Measurements from ENCODE around the gene GP1BA. TPM values are rescaled to one million over a fixed set of nuclear protein-coding genes. Genes with fewer than 3 reads are reported as not detected.

The GP1BA gene
- total RNA-seq, 1 donor from 2014 or later = not detected

DNA sequence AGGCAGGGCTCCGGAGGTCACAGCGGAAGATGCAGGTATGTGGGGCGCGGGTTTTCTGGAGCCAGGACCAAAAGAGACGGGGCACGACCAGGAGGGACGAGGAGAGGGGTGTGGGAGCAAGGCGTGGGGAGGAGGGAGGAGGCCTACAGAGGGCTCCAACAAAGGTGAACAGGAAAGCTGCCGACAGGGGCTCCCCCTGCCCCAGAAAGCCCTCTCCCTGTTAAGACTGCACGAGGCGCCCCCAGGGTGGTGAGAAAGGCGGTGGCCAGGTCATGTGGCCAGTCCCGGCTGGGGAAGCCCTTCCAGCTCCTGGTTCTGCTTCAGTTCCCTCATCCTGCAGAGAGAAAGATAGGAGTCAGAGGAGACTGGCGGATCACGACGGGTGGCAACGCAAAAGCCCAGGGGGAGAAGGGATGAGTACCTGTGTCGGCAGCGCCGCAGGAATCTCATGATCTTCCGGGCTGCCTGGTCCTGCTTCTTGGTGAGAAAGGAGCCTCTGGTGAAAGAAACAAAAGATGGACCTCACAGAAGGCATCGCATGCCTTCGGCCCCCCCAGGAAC, 36.5 kb downstream of the GP1BA start:
- intact Hi-C loops (cut with micrococcal nuclease) = no loop called here

DNA sequence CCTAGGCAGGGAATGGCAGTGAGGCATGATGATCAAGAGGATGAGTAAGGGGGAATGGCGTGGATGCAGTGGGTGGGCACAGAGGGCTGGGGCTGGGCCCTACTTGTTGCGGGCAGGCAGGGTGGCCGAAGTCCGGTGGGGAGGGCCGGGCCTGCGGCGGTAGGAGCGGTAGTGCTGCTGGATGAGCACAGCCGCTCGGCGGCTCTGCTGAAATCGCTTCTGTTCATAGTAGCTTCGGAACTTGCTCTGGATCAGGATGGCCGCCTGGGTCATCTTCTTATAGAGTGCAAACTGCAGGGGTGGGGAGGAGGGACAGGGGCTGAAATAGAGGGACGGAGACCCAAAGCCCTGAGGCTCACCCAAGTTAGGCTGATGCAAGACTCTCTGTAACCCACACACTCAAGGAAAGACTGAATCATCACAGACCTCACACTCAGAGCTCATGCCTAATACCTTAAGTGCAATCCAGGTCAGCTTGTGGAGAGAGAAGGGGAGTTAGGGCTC, 37.0 kb downstream of the GP1BA start:
- intact Hi-C loops (cut with micrococcal nuclease) = no loop called here

DNA sequence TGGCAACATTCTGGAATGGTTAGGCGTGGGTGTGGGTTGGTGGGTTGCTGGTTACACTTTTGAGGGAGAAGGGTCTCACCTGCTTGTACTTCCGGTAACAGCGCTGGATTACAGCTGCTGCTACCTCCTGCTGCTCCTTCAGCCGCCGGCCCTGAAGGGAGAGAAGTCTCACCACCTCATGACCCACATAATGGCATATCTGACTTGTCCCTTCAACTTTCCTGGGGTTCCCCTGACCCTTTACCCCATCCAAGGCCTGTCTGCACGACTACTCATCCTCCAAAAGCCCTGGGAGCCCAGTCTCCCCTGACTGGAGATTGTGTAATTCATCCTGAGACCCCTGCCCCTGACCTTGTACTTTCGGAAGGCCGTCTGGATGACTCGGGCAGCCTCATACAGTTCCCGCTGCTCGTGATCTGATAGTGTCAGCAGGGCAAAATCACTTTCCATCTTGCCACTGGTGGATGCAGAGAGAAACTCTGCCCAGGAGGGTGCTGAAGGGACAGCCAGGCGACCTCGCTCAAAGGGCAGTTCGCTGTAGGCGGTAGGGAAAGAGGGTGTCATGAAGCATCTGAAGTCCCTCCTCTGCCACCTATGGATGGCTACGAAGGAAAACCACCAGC, 37.6 kb downstream of the GP1BA start:
- intact Hi-C loops (cut with micrococcal nuclease) = no loop called here

DNA sequence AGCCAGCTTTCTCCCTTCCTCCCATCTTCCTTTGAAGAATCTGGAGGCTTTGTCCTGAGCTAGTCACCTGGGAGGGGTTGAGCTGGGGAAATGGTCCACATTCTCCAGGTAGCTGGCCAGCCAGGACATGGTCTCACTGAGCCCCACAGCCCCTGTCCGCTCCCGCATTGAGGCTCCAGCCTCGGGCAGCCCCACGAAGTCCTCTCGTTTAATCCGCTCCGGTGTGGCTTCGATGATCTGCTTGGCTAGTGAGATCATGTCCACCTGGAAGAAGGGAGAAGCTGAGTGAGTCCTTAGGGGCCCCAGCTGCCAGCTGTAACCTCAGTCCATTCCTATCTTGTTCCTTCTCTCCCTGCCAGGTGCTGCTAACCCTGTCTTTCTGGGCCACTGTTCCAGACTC, 38.2 kb downstream of the GP1BA start:
- intact Hi-C loops (cut with micrococcal nuclease) = no loop called here

DNA sequence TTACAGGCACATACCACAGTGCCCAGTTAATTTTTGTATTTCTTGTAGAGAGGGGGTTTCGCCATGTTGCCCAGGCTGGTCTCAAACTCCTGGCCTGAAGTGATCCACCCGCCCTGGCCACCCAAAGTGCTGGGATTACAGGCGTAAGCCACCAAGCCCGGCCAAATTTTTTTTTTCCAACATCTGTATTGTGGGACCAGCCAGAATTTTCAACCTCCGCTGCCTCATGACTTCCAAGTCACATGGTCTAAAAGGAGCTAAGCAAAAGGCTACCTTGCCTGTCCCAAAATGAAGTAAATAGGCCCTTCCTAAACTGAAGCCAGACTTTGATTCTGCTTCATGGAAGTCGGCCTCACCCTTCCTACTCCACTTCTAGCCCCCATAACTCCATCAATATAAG, 39.7 kb downstream of the GP1BA start:
- intact Hi-C loops (cut with micrococcal nuclease) = no loop called here

DNA sequence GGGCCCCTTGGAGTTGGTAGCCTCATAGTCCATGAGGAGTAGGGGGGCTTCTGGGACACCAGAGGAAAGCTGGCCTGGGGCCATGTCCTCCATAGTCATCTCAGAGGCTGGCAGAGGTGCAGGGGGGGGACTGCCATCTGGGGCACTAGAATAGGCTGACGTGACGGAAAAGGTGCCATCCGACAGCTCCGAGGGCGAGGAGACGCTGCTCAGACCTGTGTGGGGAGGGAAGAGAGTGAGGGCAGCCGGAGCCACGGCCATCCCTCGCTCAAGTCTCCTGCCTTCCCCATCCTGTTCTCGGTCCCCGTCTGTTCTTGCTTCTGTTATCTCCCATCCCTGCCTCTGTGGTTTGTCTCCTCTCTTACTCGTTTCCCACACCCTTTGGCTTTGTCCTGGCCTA, 40.2 kb downstream of the GP1BA start:
- intact Hi-C loops (cut with micrococcal nuclease) = no loop called here

DNA sequence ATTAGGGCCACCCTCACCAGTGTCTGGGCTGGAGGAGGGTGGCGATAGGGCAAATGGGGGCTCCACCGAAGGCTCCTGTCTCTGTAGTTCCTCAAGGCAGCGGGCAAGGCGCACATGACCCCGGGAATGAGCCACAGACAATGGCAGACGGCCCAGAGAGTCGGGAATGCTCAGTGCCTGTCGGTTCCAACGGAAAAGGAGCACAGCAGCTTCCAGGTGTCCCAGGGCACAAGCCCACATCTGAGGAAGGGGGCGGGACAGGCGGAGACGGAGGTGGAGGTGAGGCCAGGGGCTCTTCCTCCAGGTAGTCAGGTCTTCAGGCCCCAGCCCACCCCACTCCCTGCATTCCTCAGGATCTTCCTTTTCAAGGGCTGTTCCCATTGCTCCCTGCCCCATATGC, 40.7 kb downstream of the GP1BA start:
- intact Hi-C loops (cut with micrococcal nuclease) = no loop called here

DNA sequence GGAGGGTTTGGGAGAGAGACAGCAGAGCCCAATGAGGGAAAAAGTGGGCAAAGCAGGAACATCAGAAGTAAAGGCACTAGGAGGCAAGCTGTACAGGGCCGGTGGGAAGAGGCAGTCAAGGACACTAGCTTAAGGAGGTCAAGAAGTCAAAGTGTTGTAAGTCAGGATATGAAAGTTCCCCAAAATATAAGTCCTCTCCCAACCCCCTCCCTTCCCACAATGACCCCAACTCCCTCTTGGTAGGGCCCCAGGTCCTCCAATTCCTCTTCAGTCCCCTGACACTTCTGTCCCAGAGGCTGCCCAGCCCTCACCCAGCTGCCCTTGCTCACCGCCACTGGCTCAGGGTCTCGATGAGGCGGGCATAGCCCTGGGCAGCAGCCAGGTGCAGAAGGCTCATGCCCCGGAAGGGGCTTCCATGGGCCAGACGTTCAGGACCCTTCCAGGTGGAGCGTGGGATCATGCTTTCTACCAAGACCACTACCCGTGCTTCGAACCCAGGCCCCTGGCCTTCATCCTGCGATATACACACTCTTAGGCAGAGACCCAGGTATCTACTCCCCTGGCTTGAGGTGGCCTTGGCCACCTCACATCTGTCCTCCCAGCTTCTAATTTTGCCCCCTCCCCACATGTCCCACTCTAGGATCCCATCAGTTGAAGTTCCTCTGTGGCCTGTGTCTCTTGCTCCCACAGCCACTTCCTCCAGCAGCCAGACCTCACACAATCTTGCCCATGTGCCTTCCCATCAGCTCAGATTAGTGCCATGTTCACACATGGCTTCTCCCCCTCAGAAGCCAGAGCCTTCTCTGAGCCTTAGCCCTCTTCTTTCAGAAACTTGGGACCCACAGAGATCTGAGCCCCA, 41.4 kb downstream of the GP1BA start:
- intact Hi-C loops (cut with micrococcal nuclease) = no loop called here

DNA sequence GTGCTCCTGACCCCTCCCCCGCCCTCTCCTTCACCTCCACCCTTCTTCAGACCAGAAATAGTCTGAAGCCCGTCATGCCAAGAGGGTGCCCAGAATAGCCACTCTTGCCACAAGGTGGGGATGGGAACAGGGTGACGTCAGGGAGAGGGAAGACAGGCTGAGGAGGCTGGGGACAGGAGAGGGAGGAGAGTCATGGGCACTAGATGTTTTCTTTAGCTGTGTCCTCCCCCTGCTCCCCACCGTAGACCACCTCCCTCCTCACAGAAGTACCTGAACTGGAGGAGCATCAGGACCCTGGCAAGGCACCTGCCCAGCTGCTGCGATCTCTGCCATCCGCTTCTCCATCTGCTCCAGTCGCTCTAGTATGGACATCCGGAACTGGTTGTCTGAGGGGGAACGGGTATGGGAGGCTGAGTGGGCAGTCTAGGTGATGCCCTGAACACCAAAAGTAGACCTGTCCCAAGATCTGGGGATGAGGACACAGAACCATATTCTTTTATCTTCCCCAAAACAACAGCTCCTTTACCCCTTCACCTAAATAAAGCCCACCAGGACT, 42.1 kb downstream of the GP1BA start:
- intact Hi-C loops (cut with micrococcal nuclease) = no loop called here

DNA sequence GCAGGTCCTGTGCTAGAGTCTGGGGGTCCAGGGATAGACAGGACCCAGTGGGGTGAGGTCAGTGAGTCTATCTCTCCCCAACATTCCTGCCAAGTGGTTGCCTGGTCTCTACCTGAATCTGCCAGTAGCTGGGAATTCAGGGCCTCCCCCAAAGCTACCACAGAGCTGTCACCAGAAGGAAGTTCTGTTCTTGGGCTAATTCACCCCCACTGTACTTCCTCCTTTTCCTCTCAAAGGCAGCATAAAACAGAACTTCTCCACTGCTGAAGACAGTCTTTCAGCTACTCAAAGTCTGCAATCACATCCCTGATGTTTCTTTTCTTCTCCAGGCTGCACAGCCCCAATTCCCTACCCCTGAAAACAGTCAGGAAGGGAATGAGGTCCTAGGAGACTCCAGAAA, 46.6 kb downstream of the GP1BA start:
- intact Hi-C loops (cut with micrococcal nuclease) = no loop called here

DNA sequence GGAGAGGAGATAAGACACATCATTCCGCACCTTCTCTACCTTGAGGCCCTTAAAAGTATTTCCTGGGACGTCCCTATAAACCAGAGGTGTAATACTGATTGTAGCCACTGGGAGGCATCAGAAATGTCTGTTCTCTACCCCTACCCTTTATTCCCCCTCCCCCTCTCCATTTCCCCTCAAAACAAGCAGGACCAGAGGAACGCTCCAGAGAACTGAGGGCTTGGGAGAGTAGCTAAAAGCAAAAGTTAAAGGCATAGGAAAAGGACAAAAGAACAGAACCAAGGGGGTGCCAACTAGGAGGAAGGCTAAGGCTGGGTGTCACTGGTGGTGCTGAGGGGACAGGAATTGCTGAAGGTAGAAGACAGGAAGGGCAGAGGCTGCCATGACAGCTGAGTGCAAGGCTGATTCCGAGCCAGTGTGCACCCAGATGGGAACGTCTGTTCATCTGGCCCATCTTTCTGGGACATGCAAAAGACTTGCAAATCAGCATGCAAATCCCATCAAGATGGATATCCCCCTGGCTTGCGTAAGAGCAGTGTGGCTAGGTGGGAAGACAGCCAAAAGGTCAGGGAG, 48.7 kb downstream of the GP1BA start:
- intact Hi-C loops (cut with micrococcal nuclease) = loop anchor here (1.0 kb wide), 2 partner anchors 51 to 82 kb away; no protein-coding TSS in a partner anchor

DNA sequence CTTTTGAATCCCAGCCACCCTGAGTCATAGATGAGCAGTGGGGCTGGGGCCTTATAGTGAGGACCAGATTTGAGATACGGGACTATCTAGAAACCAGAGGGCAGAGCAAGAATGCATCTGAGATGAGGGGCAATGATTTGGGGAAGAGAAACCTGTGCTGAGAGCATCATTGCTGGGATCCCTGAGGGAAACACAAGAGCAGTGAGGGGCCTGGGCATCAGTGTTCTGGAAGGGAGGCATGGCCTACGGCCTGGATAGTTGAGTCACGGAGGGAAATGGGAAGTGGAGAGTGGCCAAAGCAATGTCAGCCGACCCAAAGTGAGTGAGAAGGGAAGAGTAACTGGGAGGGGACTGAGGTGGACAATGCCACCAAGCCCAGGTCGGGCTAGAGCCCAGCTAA, 50.2 kb downstream of the GP1BA start:
- intact Hi-C loops (cut with micrococcal nuclease) = no loop called here

Other genes starting within 250 kb of the GP1BA start
- gene PELP1, start 228.1 kb upstream of the GP1BA start, total RNA-seq = 89.6 and 92.0 TPM in 2 replicates
- gene ARRB2, start 221.6 kb upstream of the GP1BA start, total RNA-seq = 335 and 345 TPM in 2 replicates
- gene MED11, start 200.8 kb upstream of the GP1BA start, total RNA-seq = 20.3 and 22.6 TPM in 2 replicates
- 0.10 and 0.12 TPM in 2 replicates for gene ZMYND15, start 192.4 kb upstream of the GP1BA start, total RNA-seq
- gene CXCL16, start 192.3 kb upstream of the GP1BA start, total RNA-seq = 3.3 and 4.4 TPM in 2 replicates
- 0.22 and 0.83 TPM in 2 replicates for gene TM4SF5, start 160.4 kb upstream of the GP1BA start, total RNA-seq
- gene VMO1, start 145.9 kb upstream of the GP1BA start, total RNA-seq = 0.51 TPM in 1 of 2 replicates, not detected in the other
- not detected in 2 replicates for gene GLTPD2, start 143.3 kb upstream of the GP1BA start, total RNA-seq
- gene PSMB6, start 136.1 kb upstream of the GP1BA start, total RNA-seq = 160 and 163 TPM in 2 replicates
- 34.8 and 37.2 TPM in 2 replicates for gene PLD2, start 125.1 kb upstream of the GP1BA start, total RNA-seq
- gene MINK1, start 98.9 kb upstream of the GP1BA start, total RNA-seq = 115 and 120 TPM in 2 replicates
- 0.95 and 1.3 TPM in 2 replicates for gene C17orf107, start 32.7 kb upstream of the GP1BA start, total RNA-seq
- gene CHRNE, start 29.2 kb upstream of the GP1BA start, total RNA-seq = 0.78 and 0.88 TPM in 2 replicates
- gene SLC25A11, start 7.8 kb downstream of the GP1BA start, total RNA-seq = 95.7 and 96.0 TPM in 2 replicates
- 267 and 323 TPM in 2 replicates for gene RNF167, start 8.0 kb downstream of the GP1BA start, total RNA-seq
- 2,251 and 2,270 TPM in 2 replicates for gene PFN1, start 16.3 kb downstream of the GP1BA start, total RNA-seq
- 37.9 and 38.1 TPM in 2 replicates for gene ENO3, start 18.8 kb downstream of the GP1BA start, total RNA-seq
- 60.0 and 63.9 TPM in 2 replicates for gene SPAG7, start 35.5 kb downstream of the GP1BA start, total RNA-seq
- 88.9 and 95.0 TPM in 2 replicates for gene CAMTA2, start 55.4 kb downstream of the GP1BA start, total RNA-seq
- gene INCA1, start 65.2 kb downstream of the GP1BA start, total RNA-seq = 0.22 and 0.76 TPM in 2 replicates
- 52.9 and 56.7 TPM in 2 replicates for gene KIF1C, start 65.7 kb downstream of the GP1BA start, total RNA-seq
- 0.29 and 0.51 TPM in 2 replicates for gene SLC52A1, start 103.1 kb downstream of the GP1BA start, total RNA-seq
- 4.3 and 4.5 TPM in 2 replicates for gene ZFP3, start 146.2 kb downstream of the GP1BA start, total RNA-seq
- gene ZNF232, start 179.6 kb downstream of the GP1BA start, total RNA-seq = 11.3 and 12.6 TPM in 2 replicates
- gene USP6, start 183.8 kb downstream of the GP1BA start, total RNA-seq = 0.02 and 0.05 TPM in 2 replicates